GDM1 (cell line): Measurements from ENCODE around the gene SLC26A5.
A peak's percentile ranks its signal among the peaks of the same experiment; 100 is the strongest.
"Not testable (repeated sequence)": the region's sequence is repeated elsewhere in the genome, so short reads cannot be mapped to it uniquely, and the experiment has no call there.

ENCODE experiments used
- DNase-seq: peaks from one replicate; lab custom pipeline; 2025; lab: John Stamatoyannopoulos, UW

The SLC26A5 gene, protein sequence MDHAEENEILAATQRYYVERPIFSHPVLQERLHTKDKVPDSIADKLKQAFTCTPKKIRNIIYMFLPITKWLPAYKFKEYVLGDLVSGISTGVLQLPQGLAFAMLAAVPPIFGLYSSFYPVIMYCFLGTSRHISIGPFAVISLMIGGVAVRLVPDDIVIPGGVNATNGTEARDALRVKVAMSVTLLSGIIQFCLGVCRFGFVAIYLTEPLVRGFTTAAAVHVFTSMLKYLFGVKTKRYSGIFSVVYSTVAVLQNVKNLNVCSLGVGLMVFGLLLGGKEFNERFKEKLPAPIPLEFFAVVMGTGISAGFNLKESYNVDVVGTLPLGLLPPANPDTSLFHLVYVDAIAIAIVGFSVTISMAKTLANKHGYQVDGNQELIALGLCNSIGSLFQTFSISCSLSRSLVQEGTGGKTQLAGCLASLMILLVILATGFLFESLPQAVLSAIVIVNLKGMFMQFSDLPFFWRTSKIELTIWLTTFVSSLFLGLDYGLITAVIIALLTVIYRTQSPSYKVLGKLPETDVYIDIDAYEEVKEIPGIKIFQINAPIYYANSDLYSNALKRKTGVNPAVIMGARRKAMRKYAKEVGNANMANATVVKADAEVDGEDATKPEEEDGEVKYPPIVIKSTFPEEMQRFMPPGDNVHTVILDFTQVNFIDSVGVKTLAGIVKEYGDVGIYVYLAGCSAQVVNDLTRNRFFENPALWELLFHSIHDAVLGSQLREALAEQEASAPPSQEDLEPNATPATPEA

GRCh38 chr7:103446049-103446520 is at the start of gene SLC26A5:
Gene SLC26A5, minus strand, starts transcription at chr7:103446207. Its CDS starts 24,693 bp downstream, at chr7:103421514.
- DNase-seq = no peak

- no peak for DNase-seq
Measured at GRCh38 chr7:103487419-103487818, 41.4 kb upstream of the SLC26A5 start.

- not testable (repeated sequence) for DNase-seq
Measured at GRCh38 chr7:103486873-103487272, 40.9 kb upstream of the SLC26A5 start.

DNA sequence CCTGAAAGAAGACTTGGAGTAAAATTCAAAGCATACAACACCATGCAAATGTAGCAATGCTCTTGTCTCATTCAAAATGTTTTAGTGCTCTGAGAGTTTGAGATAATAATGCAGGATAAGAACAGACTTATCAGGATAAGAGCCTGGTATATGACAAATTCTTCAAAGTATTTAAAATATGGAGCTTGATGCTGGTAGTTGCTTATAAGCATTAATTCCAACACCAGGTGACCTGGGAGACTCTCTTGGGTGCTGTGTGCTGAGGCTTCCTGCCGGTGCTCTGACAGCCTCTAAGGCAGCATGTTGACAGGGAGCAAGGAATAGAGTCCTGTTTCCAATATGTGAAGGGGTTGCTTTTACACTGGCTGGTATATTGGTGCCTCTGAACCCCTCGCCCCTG is 34.8 kb upstream of the SLC26A5 start:
- no peak for DNase-seq

DNA sequence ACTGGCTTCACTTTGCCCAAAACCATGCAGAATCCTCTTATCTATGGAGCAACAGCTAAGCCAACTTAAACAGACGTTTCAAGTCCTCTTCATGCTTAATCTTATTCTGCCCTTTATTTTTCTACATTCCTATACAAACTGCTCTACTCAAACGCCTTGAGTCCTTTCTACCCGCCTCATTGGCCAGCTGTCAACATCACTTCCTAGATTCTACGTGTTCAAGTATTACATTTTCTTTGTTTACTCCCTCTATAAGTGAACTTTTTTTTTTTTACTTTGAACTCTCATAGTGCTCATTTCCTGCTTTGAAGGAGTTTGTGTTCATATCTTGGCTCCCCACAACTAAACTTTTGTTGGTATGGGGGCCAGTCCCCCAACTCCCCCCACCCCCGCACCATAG is 28.9 kb upstream of the SLC26A5 start:
- DNase-seq = no peak

DNA sequence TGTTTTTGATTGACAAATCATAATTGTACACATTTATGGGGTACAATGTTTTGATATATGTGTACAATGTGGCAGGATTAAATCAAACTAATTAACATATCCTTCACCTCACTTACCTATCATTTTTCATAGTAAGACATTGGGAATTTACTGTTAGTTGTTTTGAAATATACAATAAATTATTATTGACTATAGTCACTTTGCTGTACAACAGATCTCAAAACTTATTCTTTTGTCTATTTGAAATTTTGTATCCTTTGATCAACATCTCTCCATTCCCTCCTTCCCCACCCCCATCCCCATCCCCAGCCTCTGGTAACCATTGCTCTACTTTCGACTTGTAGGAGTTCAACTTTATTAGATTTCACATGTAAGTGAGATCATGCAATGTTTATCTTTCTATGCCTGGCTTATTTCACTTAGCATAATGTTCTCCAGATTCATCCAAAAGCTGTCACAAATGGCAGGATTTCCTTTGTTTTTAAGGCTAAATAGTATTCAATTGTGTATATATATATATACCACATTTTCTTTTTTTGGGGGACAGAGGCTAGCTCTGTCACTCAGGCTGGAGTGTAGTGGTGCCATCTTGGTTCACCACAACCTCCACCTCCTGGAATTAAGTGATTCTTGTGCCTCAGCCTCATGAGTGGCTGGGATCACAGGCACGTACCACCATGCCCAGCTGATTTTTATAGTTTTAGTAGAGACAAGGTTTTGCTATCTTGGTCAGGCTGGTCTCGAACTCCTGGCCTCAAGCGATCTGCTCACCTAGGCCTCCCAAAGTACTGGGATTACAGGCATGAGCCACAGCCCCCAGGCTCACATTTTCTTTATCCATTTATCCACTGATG is 23.3 kb upstream of the SLC26A5 start:
- no peak for DNase-seq

- DNase-seq = no peak
Measured at GRCh38 chr7:103466814-103467213, 20.8 kb upstream of the SLC26A5 start.

GRCh38 chr7:103462358-103462757 is 16.4 kb upstream of the SLC26A5 start:
- no peak for DNase-seq

- DNase-seq = peak; percentile 8
Measured at GRCh38 chr7:103447073-103447960, 1.3 kb upstream of the SLC26A5 start.

- no peak for DNase-seq
Measured at GRCh38 chr7:103445228-103446048, 569 bp downstream of the SLC26A5 start.

DNA sequence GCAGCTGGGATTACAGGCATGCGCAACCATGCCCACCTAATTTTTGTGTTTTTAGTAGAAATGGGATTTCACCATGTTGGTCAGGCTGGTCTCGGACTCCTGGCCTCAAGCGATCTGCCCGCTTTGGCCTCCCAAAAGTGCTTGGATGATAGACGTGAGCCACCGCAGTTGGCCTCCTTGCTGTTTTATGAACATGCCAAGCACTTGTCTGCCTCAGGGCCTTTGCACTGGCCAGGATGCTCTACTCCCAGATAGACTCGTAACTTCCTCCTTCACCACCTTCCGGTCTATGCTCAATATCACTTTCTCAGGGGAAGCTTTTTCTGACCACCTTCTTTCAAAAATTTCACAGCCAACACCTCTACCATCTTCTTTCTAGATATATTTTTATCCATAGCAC is 6.3 kb downstream of the SLC26A5 start:
- no peak for DNase-seq

GRCh38 chr7:103437623-103438022 is 8.4 kb downstream of the SLC26A5 start:
- no peak for DNase-seq

DNA sequence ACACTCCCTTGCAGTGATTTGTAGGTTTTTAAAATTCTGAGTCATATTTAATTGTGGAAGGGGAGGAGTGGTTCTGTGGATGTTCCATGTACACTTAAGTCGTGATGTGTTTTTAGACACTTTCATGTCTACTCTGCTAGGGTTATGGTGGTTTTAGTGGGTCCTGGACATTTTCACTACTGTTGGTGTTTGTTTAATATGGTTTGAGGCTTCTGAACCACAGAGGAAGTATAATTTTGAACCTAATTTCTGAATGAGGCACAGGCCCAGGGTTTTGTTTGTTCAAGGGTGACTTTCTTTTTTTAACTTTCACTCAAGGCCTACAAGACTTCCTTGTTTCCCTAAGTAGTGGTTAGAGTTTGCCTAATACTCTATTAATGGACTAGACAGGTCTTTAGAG is 13.3 kb downstream of the SLC26A5 start:
- peak; percentile 16 for DNase-seq

DNA sequence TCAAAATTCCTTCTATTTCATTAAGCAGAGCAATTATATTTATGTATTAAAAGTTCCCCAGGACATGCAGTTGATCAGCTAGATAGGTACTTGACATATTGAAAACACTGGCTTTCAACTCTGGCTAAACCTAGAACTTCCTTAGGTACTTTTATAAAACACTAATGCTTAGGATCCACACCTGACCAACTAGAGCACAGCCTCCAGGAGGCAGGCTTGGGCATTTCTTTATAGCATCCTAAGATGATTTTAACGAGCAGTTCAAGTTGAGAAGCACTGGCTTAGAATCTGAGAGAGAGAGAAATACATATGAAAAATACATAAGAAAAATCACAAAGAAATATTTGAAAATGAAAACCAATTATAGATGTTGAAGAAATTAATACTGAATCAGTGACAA is 20.8 kb downstream of the SLC26A5 start:
- DNase-seq = no peak

DNA sequence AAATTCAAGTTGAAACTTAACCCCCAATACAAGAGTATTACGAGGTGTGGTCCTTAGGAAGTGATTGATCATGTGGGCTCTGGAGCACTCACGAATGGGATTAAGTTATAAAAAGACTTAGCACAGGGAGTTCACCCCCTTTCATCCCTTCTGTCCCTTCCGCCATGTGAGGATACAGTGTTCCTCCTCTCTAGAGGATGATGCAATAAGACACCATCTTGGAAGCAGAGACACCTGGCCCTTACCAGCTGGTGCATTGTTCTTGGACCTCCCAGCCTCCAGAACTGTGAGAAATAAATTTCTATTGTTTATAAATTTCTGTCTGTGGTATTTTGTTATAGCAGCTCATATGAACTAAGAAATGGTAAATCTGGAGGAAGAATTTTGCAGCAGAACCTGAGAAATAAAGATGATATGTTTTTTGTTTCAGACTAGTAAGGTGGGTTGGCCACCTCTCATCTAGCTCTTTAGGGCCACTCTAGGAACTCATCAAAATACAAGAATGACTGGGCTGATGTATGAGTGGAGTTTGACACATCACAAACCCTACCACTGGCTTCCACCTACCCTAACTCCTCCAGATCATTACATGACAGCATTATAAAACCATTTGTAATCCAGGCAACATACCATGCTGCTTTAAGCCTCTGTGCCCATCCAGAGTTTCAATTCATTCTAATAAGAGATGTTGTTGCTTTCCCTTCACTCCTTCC is 22.4 kb downstream of the SLC26A5 start:
- no peak for DNase-seq

DNA sequence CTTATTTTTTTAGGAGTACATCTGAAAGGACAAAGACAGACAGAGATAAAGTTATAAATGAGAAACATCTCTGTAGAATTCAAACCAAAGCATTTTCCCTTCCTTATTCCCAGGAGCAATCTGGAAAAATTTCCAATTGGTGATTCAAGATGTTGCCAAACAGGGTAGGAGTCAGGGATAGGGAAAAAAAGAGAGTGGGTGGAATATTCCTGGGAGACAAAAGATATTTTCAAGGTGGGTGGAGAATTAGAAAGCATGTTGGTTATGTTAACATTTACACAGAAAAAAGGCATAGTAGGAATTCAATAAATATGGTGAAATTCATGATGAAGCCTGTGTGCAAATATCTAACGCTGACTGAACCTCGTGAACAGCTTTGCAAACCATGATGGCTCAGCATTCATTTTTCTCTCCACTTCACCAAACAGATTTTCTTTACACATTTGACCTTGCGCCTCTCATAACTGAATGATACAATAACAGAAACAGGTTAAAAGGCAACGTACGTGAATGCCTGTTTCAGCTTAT is 25.1 kb downstream of the SLC26A5 start:
- DNase-seq = no peak

DNA sequence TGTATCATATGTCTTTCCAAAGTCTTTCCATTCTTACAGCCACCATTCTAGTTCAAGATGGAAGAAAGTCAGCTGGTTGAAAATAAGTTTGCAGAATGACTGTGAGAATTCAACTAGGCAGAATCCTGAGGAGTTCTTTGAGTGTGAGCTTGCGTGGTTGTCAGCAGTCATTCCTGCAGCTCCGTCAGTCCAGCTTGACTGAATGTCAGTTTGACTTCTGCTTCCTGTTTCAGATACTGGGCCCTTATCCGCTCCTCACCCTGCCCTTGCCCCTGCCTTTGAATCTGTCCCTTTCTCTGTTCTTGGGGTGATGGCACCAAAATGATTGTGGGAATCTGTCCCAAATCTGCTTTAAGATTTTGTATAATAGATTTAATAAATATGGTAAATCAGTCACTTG is 27.8 kb downstream of the SLC26A5 start:
- DNase-seq = no peak

GRCh38 chr7:103413407-103413806 is 32.6 kb downstream of the SLC26A5 start:
- no peak for DNase-seq

GRCh38 chr7:103412151-103412550 is 33.9 kb downstream of the SLC26A5 start:
- DNase-seq = no peak
